Ishikawa (cell line): ENCODE results near the gene PLPP3.

Source experiments
- CEBPB ChIP-seq: IDR thresholded peaks from 2 replicates; pipeline ENCODE4 v1.6.1; 2012
- CREB1 ChIP-seq: IDR thresholded peaks from 2 replicates; pipeline ENCODE4 v1.6.1; 2012; ENCODE audit warnings: low read depth
- EGR1 ChIP-seq: IDR thresholded peaks from 2 replicates; pipeline ENCODE4 v1.6.1; 2012
- EP300 ChIP-seq: IDR thresholded peaks from 2 replicates; pipeline ENCODE4 v1.6.1; 2012; ENCODE audit warnings: borderline replicate concordance
- FOXM1 ChIP-seq: IDR thresholded peaks from 2 replicates; pipeline ENCODE4 v1.6.1; 2012; ENCODE audit warnings: low read depth, borderline replicate concordance
- NFIC ChIP-seq: IDR thresholded peaks from 2 replicates; pipeline ENCODE4 v1.6.1; 2012
- RAD21 ChIP-seq: IDR thresholded peaks from 2 replicates; pipeline ENCODE4 v1.6.1; 2012; ENCODE audit warnings: low read depth
- TAF1 ChIP-seq: IDR thresholded peaks from 2 replicates; pipeline ENCODE4 v1.6.1; 2012; ENCODE audit warnings: low read depth, mild to moderate bottlenecking
- TCF12 ChIP-seq: IDR thresholded peaks from 2 replicates; pipeline ENCODE4 v1.6.1; 2012; ENCODE audit warnings: low read depth
- TEAD4 ChIP-seq: IDR thresholded peaks from 2 replicates; pipeline ENCODE4 v1.6.1; 2012
- YY1 ChIP-seq: IDR thresholded peaks from 2 replicates; pipeline ENCODE4 v1.6.1; 2012; ENCODE audit warnings: low read depth
- ZBTB7A ChIP-seq: IDR thresholded peaks from 2 replicates; pipeline ENCODE4 v1.6.1; 2012; ENCODE audit warnings: low read depth
- TF ChIP-seq, protein P1 (sequence below): IDR thresholded peaks from 2 replicates; pipeline ENCODE4 v1.6.1; 2012
- TF ChIP-seq, protein P2 (sequence below): IDR thresholded peaks from 2 replicates; pipeline ENCODE4 v1.6.1; 2012
- TF ChIP-seq, protein P3 (sequence below): IDR thresholded peaks from 2 replicates; pipeline ENCODE4 v1.6.1; 2012; ENCODE audit warnings: low read depth, mild to moderate bottlenecking

PLPP3 gene

DNA sequence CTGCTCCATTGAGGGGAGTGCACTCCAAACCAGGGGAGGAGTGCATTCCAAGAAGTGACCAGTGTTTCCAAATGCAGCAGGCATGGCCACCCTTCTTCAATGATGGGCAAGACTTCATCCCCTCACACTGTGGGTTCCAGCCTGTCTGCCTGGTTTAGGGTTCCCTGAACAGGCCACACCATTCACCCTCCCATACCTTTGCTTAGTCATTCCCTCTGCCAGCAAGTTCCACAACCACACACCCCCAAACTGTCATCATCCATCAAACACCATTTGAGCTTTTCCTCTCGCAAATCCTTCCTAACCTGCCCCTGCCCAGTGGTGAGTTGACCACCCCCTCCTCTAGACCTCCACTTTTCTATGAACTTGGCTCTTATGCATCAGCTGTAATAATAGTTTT lies 116.0 kb downstream of the PLPP3 start:
- TF ChIP-seq, protein P1, sequence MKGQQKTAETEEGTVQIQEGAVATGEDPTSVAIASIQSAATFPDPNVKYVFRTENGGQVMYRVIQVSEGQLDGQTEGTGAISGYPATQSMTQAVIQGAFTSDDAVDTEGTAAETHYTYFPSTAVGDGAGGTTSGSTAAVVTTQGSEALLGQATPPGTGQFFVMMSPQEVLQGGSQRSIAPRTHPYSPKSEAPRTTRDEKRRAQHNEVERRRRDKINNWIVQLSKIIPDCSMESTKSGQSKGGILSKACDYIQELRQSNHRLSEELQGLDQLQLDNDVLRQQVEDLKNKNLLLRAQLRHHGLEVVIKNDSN: no peak
- no peak for TF ChIP-seq EGR1
- no peak for TF ChIP-seq YY1
- TF ChIP-seq, protein P2, sequence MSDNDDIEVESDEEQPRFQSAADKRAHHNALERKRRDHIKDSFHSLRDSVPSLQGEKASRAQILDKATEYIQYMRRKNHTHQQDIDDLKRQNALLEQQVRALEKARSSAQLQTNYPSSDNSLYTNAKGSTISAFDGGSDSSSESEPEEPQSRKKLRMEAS: no peak
- no peak for TF ChIP-seq CEBPB
- TF ChIP-seq ZBTB7A: no peak
- no peak for TF ChIP-seq TCF12
- TF ChIP-seq RAD21: no peak
- TF ChIP-seq, protein P3, sequence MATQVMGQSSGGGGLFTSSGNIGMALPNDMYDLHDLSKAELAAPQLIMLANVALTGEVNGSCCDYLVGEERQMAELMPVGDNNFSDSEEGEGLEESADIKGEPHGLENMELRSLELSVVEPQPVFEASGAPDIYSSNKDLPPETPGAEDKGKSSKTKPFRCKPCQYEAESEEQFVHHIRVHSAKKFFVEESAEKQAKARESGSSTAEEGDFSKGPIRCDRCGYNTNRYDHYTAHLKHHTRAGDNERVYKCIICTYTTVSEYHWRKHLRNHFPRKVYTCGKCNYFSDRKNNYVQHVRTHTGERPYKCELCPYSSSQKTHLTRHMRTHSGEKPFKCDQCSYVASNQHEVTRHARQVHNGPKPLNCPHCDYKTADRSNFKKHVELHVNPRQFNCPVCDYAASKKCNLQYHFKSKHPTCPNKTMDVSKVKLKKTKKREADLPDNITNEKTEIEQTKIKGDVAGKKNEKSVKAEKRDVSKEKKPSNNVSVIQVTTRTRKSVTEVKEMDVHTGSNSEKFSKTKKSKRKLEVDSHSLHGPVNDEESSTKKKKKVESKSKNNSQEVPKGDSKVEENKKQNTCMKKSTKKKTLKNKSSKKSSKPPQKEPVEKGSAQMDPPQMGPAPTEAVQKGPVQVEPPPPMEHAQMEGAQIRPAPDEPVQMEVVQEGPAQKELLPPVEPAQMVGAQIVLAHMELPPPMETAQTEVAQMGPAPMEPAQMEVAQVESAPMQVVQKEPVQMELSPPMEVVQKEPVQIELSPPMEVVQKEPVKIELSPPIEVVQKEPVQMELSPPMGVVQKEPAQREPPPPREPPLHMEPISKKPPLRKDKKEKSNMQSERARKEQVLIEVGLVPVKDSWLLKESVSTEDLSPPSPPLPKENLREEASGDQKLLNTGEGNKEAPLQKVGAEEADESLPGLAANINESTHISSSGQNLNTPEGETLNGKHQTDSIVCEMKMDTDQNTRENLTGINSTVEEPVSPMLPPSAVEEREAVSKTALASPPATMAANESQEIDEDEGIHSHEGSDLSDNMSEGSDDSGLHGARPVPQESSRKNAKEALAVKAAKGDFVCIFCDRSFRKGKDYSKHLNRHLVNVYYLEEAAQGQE: no peak
- no peak for TF ChIP-seq TEAD4
- no peak for TF ChIP-seq FOXM1
- no peak for TF ChIP-seq EP300
- no peak for TF ChIP-seq NFIC
- TF ChIP-seq TAF1: no peak

DNA sequence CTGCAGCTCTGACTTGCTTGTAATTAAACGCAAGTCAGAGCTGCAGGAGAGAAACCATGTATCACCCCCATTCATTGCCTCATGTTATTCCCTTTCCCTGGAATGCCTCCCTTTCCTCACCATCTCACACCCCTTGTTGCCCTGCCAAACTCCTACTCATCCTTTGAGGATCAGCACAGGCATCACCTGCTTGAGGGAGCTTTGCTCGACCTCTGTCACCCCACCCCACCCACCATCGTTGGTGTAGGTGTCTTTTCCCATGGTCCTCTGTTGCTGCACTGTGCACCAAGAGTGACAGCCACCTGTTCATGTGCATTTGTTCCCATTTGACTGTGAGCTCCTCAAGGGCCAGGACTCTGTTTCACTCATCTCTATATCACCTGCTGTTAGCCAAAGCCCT lies 117.2 kb downstream of the PLPP3 start:
- TF ChIP-seq YY1 (no peak), CREB1 (no peak), ZBTB7A (no peak), NFIC (no peak), FOXM1 (no peak), RAD21 (no peak), CEBPB (no peak), TAF1 (no peak), EGR1 (no peak)
- TF ChIP-seq, protein P3: no peak

DNA sequence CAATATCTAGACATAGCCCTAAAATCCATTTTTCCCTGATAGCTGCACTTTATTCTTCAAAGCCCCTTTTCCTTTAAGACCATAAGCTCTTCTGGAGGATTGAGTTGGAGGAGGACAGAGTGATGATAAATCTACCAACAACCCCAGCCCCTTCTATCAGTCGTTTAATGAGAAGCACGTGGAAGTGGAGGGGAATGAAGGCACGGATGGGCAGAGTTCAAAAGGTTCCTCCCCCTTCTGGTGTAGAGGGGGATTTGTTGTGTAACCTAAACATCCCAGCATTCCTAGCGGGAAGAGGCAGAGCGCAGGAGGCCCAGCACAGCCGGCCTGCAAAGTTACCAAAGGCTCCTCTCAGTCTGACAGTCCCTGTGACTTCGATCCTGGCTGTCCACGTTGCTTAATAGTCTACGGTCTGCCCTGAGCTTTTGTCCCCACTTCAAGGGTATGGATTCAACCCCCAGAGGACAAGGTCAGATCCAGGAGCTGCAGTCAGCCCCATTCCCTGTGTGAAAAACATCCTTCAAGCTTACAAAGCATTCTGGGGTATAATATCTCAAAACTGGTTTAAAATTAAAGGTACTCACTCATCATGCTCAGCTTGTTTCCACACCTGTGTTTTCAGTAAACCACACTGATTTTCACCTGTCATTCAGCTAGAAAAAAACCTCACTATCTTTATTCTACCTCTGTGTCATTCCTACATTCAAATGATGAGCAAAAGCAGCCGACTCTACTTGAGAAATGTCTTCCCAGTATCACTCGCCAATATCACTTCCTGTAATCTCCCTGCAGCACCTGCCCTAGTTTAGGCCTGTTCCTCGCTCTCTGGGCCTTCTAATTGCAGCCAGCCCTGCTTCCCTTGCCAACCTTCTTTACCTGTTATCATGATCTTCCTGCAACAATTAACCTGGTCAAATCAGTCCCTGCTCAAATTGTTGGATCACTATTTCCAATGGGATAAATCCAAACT lies 117.9 kb downstream of the PLPP3 start:
- TF ChIP-seq, protein P3: no peak
- TF ChIP-seq NFIC: no peak
- no peak for TF ChIP-seq FOXM1
- TF ChIP-seq ZBTB7A: no peak
- TF ChIP-seq TEAD4: no peak
- TF ChIP-seq YY1: no peak
- TF ChIP-seq, protein P2: no peak
- TF ChIP-seq RAD21: no peak
- TF ChIP-seq, protein P1: no peak
- TF ChIP-seq EP300: no peak

DNA sequence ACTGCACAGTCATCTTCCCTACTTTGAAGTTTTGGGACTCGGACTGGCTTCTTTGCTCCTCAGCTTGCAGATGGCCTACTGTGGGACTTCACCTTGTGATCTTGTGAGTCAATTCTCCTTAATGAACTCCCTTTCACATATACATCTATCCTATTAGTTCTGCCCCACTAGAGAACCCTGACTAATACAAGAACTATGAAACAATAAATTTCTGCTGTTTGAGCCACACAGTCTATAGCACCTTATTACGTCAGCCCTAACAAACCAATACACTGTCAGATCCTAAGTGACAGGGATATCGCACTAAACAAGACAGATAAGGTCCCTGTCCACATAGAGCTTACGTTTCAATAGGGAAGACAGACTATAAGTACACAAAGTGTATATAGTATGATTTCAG lies 120.1 kb downstream of the PLPP3 start:
- no peak for TF ChIP-seq FOXM1
- no peak for TF ChIP-seq YY1
- no peak for TF ChIP-seq TAF1
- TF ChIP-seq RAD21: no peak
- no peak for TF ChIP-seq EP300
- TF ChIP-seq NFIC: no peak
- TF ChIP-seq TCF12: no peak
- TF ChIP-seq, protein P1: no peak
- no peak for TF ChIP-seq ZBTB7A
- no peak for TF ChIP-seq TEAD4
- no peak for TF ChIP-seq CREB1
- TF ChIP-seq CEBPB: no peak
- TF ChIP-seq, protein P2: no peak
